H1 (cell line): ENCODE results near the gene LRRC61. TPM values are rescaled to one million over a fixed set of nuclear protein-coding genes. Genes with fewer than 3 reads are reported as not detected.

Experiments used
- ASH2L ChIP-seq: fragments of 200-600, 300-600 bp; sonication (generic); IDR thresholded peaks from one replicate; pipeline ENCODE4 v1.7.1; 2017; ENCODE audit warnings: low read length
- FOSL1 ChIP-seq: IDR thresholded peaks from 2 replicates; pipeline ENCODE4 v1.6.1; 2011; ENCODE audit warnings: mild to moderate bottlenecking, low read depth, low read length, moderate library complexity; ENCODE audit not compliant: insufficient read depth
- KDM1A ChIP-seq: fragments of 200-600, 300-600 bp; sonication (generic); IDR thresholded peaks from 2 replicates; pipeline ENCODE4 v1.7.1; 2016; ENCODE audit warnings: mild to moderate bottlenecking, low read length, borderline replicate concordance
- PHF8 ChIP-seq: fragments of 200-600 bp; sonication (generic); conservative IDR thresholded peaks from 2 replicates; pipeline ENCODE4 v1.7.1; 2012; ENCODE audit warnings: low read depth, mild to moderate bottlenecking, inconsistent platforms, low read length, moderate library complexity
- RFX5 ChIP-seq: IDR thresholded peaks from 2 replicates; pipeline ENCODE4 v1.6.1; 2011; ENCODE audit warnings: low read depth, low read length, improper control_type of control experiment, borderline replicate concordance
- SIN3A ChIP-seq, 2 experiments: IDR thresholded peaks in 1 of 2; conservative IDR thresholded peaks in 1 of 2; 2 replicates each; pipeline ENCODE4 v1.6.1; 2011 to 2012; ENCODE audit warnings: low read length in 2 of 2, improper control_type of control experiment in 1 of 2, low read depth in 1 of 2, mild to moderate bottlenecking in 1 of 2
- SP1 ChIP-seq: IDR thresholded peaks from 2 replicates; pipeline ENCODE4 v1.6.1; 2011; ENCODE audit warnings: low read depth, low read length
- polyA plus RNA-seq, 7 experiments: library from polyadenylated mRNA; depleted of rRNA in 3 of 7; stranded (reverse) in 5 of 7; unstranded in 2 of 7; fragments of >200 nt in 5 of 7; fragments of 200-250 nt in 2 of 7; gene quantifications; 1 replicate in 5 of 7; 2 replicates in 1 of 7; 4 replicates in 1 of 7; pipeline versions ENCODE4 v1.2.1 to v1.2.3, GENCODE V29; 2011 to 2013; ENCODE audit warnings: missing spikeins in 2 of 7, mixed read lengths in 2 of 7
- total RNA-seq: library from RNA; stranded (reverse); fragmentation: NEBNext Ultra II Directional; extraction: Animal tissue kit (Norgen Biotek cat#: 25700); gene quantifications from 2 replicates; pipeline ENCODE4 v1.2.1, GENCODE V29; 2021

LRRC61 gene
- total and polyA plus RNA-seq, 2 of the 8 experiments (the other 6 are each of a cell fraction or from before 2014, with no cell fraction given), result 0.73 to 44.8 TPM

DNA sequence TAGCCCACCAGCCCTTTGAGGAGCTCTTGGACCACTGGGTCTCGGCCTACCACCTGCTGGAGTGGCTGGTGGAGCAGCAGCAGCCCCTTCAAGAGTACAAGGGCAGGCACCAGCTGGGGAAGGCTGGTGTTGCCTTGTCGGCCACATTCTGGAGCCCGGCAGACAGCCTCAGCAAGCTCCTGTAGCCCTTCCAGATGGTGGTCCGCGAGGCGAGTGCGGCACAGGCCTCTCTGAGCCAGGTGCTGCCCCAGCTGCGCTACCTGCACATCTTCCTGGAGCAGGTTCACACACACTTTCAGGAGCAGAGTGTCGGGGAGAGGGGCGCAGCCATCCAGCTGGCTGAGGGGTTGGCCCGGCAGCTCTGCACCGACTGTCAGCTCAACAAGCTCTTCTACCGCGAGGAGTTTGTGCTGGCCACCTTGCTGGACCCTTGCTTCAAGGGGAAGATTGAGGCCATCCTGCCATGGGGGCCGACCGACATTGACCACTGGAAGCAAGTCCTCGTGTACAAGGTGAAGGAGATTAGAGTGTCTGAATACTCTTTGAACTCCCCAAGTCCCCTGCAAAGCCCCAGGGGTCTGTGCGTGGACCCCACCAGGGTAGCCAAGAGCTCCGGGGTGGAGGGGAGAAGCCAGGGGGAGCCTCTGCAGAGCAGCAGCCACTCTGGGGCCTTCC lies 7.2 kb downstream of the LRRC61 start (continued):
- TF ChIP-seq ASH2L (no peak), FOSL1 (no peak), KDM1A (no peak), RFX5 (no peak), PHF8 (no peak), SP1 (no peak), SIN3A (conservative IDR thresholded peaks at IDR 0.05 in 1 of 2, IDR thresholded peaks at IDR 0.05 in 1 of 2; ENCODE audit: low read depth in 1 of 2, low read length in 2 of 2) (no peak)
